Epithelial cell of alveolus of lung (primary cell): Measurements from ENCODE around the gene C9orf43. TPM values are rescaled to one million over a fixed set of nuclear protein-coding genes. Genes with fewer than 3 reads are reported as not detected.

ENCODE experiments used
- total RNA-seq: library from RNA; depleted of rRNA; stranded (reverse); fragments of >200 nt; gene quantifications from 2 replicates; pipeline ENCODE4 v1.2.1, GENCODE V29; 2015

The C9orf43 gene, protein sequence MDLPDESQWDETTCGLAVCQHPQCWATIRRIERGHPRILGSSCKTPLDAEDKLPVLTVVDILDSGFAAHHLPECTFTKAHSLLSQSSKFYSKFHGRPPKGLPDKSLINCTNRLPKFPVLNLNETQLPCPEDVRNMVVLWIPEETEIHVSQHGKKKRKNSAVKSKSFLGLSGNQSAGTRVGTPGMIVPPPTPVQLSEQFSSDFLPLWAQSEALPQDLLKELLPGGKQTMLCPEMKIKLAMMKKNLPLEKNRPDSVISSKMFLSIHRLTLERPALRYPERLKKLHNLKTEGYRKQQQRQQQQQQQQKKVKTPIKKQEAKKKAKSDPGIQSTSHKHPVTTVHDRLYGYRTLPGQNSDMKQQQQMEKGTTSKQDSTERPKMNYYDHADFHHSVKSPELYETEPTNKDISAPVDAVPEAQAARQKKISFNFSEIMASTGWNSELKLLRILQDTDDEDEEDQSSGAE
- total RNA-seq, result 0.52 TPM in 1 of 2 replicates, not detected in the other

DNA sequence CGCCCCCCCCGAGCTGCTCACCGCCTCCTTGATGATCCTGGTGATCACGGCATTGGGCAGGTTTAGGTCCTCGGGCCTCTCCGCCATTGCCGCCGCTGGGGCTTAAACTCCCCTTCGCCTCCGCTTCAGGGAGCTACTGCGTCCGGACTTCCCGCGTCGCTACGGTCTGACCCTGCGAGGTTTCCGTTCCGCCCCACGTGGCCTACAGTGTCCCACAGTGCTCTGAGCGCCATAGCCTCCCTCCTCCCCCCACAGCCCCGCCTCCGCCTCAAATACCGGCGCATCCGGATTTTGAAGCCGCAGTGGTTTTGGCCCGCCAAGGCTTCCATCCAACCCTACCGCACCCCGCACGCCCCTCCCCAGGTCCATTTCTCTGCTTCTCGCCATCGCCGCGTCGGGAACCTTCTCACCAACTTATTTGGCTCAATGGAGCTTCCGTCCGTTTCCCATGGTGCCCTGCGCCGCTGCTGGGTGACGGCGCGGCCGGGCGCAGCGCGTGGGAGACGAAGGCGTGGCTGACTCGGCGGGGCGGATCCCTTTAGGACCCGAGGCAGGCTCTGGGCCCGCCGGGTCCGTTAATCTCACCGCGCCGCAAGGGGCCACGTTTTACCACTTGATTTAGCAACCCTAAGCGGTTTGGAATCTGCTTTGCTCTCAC lies at the start of gene C9orf43, which contains the start of gene POLE3:
C9orf43 (plus strand) TSS at position 541 of the 658 bp plus-strand sequence. CDS start 2,747 bp downstream, outside the sequence.
POLE3 (minus strand) TSS at position 469 of the 658 bp plus-strand sequence; CDS start at position 87, 382 bp downstream.

DNA sequence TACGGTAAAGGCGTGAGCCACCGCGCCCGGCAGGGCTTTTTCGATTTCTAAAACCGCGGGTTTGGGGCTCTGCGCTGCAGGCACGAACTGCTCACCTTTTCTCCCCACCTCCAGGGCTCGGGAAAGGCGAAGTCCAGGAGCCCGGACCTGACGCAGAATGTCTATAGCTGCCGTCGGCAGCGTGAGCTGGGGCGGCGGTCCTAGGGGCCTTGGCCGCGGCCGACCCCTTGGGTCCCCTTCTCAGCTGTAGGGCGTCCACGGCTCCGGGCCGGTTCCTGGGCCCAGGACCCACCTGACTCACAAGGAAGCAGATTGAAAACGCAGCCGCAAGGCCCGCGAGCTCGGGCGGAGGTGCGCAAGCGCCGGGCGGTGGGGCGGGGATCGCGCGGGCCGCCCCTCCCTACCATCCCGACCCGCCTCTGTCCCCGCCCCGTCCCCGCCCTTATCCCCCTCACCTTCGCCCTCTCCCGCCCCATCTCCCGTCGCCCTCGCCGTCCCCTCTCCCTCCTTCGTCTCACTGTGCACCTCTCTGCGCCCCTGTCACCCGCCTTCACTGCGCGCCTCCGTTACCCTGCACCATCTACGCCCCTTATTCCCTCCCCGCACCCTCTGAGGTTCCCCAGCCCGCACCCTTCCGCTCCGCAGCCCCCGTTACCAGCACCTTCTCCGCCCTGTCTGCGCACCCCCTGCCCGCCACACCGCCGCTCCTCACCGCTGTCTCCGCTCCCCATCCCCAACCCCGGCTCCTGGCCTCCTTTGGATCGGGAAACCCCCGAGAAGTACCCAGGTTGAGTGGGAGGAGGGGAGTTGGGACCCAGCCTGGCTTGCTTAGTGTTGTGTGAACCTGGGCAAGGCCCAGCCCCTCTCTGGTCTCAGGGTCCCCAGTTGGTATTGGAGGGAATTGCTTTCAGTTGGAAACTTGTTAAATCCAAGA lies 33.6 kb upstream of the C9orf43 start, which contains the start of gene HDHD3:
HDHD3 (minus strand) TSS at position 353 of the 934 bp plus-strand sequence. CDS start 2,632 bp downstream, outside the sequence.

DNA sequence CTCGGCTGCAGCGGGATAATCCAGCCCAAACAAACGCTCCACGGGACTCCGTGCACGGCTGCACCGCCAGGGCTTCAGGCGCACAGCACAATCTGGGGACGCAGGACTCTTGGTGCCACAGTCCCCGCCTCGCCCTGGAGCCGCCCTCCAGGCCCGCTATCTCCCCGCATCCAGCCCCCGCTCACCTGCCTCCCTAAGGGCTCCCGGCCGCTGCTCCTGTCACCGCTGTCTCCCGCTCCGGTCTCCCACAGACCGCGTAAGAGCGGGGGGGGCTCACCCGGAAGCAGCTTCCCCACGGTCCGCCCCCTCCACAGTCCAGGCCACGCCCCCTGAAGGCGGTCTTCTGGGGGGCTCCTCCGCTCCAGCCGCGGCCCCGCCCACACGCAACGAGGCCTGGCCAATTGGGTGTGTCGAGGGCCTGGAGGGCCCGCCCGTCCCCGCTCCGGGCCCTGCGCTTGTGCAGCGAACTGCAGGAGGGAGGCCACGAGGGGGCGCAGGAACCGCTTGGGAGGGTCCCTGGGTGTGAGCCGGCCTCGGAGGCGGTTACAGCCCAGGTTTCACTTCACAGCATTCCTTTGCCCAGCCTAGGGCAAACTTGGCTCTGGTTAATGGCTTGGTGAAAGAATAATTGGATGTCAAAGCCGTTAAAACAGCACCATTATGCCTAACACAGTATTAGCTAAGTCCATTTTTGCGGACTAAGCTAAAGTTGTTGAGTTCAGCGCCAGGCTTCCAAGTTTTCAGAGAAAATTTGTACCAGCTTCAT lies 9.3 kb upstream of the C9orf43 start, which contains the start of gene ALAD:
ALAD (minus strand) TSS at position 258 of the 766 bp plus-strand sequence. CDS start 7,725 bp downstream, outside the sequence.

DNA sequence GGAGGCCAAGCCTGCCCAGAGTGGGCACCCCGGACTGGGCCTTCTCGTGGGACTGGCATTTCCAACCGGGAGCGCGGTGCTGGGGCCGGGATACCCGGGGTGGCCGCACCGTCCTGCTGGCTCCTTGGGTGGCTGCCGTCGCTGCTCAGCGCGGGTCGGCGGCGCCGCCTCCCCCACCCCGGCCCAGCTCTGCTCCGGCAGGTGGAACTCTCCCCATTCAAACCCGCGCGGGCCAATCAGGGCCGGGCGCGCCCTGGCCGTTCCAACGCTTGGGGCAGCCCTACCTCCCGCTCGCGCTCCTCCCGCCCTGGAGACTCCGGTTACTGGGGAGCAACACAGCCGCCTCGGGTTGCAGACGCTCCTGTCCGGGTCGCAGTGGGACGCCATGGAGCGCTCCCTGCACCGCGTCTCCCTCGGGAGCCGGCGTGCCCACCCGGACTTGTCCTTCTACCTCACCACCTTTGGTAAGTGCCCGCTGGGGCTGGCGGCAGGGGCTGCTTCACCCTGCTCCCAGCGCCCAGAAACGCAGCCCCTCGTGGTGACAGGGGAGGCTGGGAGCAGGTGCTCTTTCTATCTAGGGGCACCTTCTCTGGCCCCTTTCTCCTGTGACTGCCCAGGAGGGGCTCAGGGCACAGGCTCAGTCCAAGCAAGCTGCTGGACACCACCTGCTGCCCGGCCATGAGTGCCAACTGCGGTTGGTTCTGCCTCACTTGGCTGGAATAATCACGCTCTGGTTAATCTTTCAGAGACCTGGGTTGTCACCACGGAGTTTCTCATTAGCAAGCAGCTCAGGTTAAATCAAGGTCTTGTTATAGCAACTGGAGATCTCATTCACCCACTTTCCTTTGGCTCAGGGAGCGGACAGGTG lies 53.1 kb downstream of the C9orf43 start, which contains the start of gene RGS3:
RGS3 (plus strand) TSS at position 310 of the 868 bp plus-strand sequence; CDS start at position 386, 76 bp downstream.

Other genes with a start within 250 kb of the C9orf43 start
- gene FKBP15, start 189.5 kb upstream of the C9orf43 start, total RNA-seq, result 10.1 and 14.0 TPM in 2 replicates
- 29.2 and 37.2 TPM in 2 replicates for gene SLC31A1, start 189.2 kb upstream of the C9orf43 start, total RNA-seq
- gene CDC26, start 135.2 kb upstream of the C9orf43 start, total RNA-seq, result 29.9 and 30.5 TPM in 2 replicates
- 25.1 and 27.9 TPM in 2 replicates for gene PRPF4, start 135.1 kb upstream of the C9orf43 start, total RNA-seq
- gene RNF183, start 107.4 kb upstream of the C9orf43 start, total RNA-seq, result not detected in 2 replicates
- 0.91 and 1.4 TPM in 2 replicates for gene WDR31, start 70.5 kb upstream of the C9orf43 start, total RNA-seq
- gene BSPRY, start 61.2 kb upstream of the C9orf43 start, total RNA-seq, result 0.26 TPM in 1 of 2 replicates, not detected in the other
- gene HDHD3, start 33.8 kb upstream of the C9orf43 start, total RNA-seq, result 6.3 and 13.8 TPM in 2 replicates
- 7.6 and 14.4 TPM in 2 replicates for gene ALAD, start 9.5 kb upstream of the C9orf43 start, total RNA-seq
- 47.8 and 66.2 TPM in 2 replicates for gene POLE3, start 72 bp upstream of the C9orf43 start, total RNA-seq
- 23.7 and 36.1 TPM in 2 replicates for gene RGS3, start 53.0 kb downstream of the C9orf43 start, total RNA-seq